Mammary epithelial cell (primary cell): ENCODE measurements around the gene NHLRC4.

Experiments used
- EZH2 ChIP-seq: IDR thresholded peaks from 2 replicates; pipeline ENCODE4 v1.6.1; 2012; ENCODE audit warnings: low read length, inconsistent platforms, borderline replicate concordance
- TF ChIP-seq, protein P1 (sequence below), 2 donors: IDR thresholded peaks in 1 of 2; conservative IDR thresholded peaks in 1 of 2; 2 replicates each; pipeline ENCODE4 v1.5.1; 2011 to 2012; ENCODE audit warnings: inconsistent platforms in 2 of 2, low read length in 2 of 2, mild to moderate bottlenecking in 2 of 2, control low read depth in 1 of 2, low read depth in 1 of 2; ENCODE audit not compliant: insufficient read depth in 1 of 2; ENCODE audit errors: extremely low read depth in 1 of 2

- TF ChIP-seq, protein P1, sequence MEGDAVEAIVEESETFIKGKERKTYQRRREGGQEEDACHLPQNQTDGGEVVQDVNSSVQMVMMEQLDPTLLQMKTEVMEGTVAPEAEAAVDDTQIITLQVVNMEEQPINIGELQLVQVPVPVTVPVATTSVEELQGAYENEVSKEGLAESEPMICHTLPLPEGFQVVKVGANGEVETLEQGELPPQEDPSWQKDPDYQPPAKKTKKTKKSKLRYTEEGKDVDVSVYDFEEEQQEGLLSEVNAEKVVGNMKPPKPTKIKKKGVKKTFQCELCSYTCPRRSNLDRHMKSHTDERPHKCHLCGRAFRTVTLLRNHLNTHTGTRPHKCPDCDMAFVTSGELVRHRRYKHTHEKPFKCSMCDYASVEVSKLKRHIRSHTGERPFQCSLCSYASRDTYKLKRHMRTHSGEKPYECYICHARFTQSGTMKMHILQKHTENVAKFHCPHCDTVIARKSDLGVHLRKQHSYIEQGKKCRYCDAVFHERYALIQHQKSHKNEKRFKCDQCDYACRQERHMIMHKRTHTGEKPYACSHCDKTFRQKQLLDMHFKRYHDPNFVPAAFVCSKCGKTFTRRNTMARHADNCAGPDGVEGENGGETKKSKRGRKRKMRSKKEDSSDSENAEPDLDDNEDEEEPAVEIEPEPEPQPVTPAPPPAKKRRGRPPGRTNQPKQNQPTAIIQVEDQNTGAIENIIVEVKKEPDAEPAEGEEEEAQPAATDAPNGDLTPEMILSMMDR (conservative IDR thresholded peaks at IDR 0.05 in 1 of 2, IDR thresholded peaks at IDR 0.05 in 1 of 2; ENCODE audit: extremely low read depth in 1 of 2, insufficient read depth in 1 of 2, low read depth in 1 of 2, low read length in 2 of 2), result no peak
- no peak for TF ChIP-seq EZH2
Observed at GRCh38 chr16:586645-587590, 20.1 kb downstream of the NHLRC4 start.
